HepG2 (cell line): ENCODE results near the gene B3GNT9. TPM values are rescaled to one million over a fixed set of nuclear protein-coding genes. Genes with fewer than 3 reads are reported as not detected.
A peak's percentile ranks its signal among the peaks of the same experiment; 100 is the strongest.

ENCODE experiments used
- CEBPG ChIP-seq: IDR thresholded peaks from 2 replicates; pipeline ENCODE4 v1.6.1; 2016
- CSRNP1 ChIP-seq: sonication (generic); formaldehyde crosslinking; IDR thresholded peaks from 2 replicates; pipeline ENCODE4 v1.8.1; 2023; ENCODE audit warnings: mild to moderate bottlenecking, missing genetic modification reagents
- EEA1 ChIP-seq: sonication (generic); formaldehyde crosslinking; IDR thresholded peaks from 2 replicates; pipeline ENCODE4 v1.5.1; 2020; ENCODE audit warnings: mild to moderate bottlenecking, missing genetic modification reagents, borderline replicate concordance
- PBX3 ChIP-seq: sonication (generic); formaldehyde crosslinking; IDR thresholded peaks from 2 replicates; pipeline ENCODE4 v1.8.1; 2023; ENCODE audit warnings: missing genetic modification reagents, inconsistent platforms, borderline replicate concordance
- PCBP2 ChIP-seq: fragments of 200-400 bp; formaldehyde crosslinking; optimal IDR thresholded peaks from 2 replicates; pipeline ENCODE3; 2018; ENCODE audit warnings: low read length, low read depth; ENCODE audit not compliant: poor library complexity, severe bottlenecking
- PRMT3 ChIP-seq: sonication (generic); formaldehyde crosslinking; IDR thresholded peaks from 2 replicates; pipeline ENCODE4 v1.8.1; 2022; ENCODE audit warnings: low read depth, mild to moderate bottlenecking, moderate library complexity, missing genetic modification reagents, borderline replicate concordance
- SATB2 ChIP-seq: sonication (generic); formaldehyde crosslinking; IDR thresholded peaks from 2 replicates; pipeline ENCODE4 v1.5.0; 2020; ENCODE audit warnings: missing genetic modification reagents
- SP5 ChIP-seq: IDR thresholded peaks from 2 replicates; pipeline ENCODE4 v1.6.1; 2016; ENCODE audit warnings: low read depth, borderline replicate concordance
- ZBTB7B ChIP-seq: sonication (generic); formaldehyde crosslinking; IDR thresholded peaks from 2 replicates; pipeline ENCODE4 v1.4.0; 2020; ENCODE audit warnings: missing genetic modification reagents
- ZFP37 ChIP-seq: sonication (generic); formaldehyde crosslinking; IDR thresholded peaks from 2 replicates; pipeline ENCODE4 v1.4.0; 2020; ENCODE audit warnings: missing genetic modification reagents, borderline replicate concordance
- ZMYM2 ChIP-seq: sonication (generic); formaldehyde crosslinking; IDR thresholded peaks from 2 replicates; pipeline ENCODE4 v1.8.0; 2022; ENCODE audit warnings: mild to moderate bottlenecking, missing genetic modification reagents
- ZNF230 ChIP-seq: sonication (generic); formaldehyde crosslinking; IDR thresholded peaks from 2 replicates; pipeline ENCODE4 v1.4.0; 2020; ENCODE audit warnings: mild to moderate bottlenecking, missing genetic modification reagents
- ZNF597 ChIP-seq: sonication (generic); formaldehyde crosslinking; IDR thresholded peaks from 2 replicates; pipeline ENCODE4 v1.5.0; 2020; ENCODE audit warnings: missing genetic modification reagents
- ZNF713 ChIP-seq: sonication (generic); formaldehyde crosslinking; IDR thresholded peaks from 2 replicates; pipeline ENCODE4 v1.4.0; 2020; ENCODE audit warnings: mild to moderate bottlenecking, missing genetic modification reagents
- polyA plus RNA-seq, 8 experiments: library from polyadenylated mRNA; depleted of rRNA in 3 of 8; stranded (reverse) in 7 of 8; unstranded in 1 of 8; fragments of >200 nt; fragmentation: Illumina TruSeq in 4 of 8; extraction: Trizol in 4 of 8; gene quantifications; 2 replicates each; pipeline versions ENCODE4 v1.2.1 to v1.2.3, GENCODE V29; 2011 to 2016; ENCODE audit warnings: low read depth in 4 of 8, missing spikeins in 1 of 8, mixed read lengths in 1 of 8; ENCODE audit not compliant: insufficient read depth in 1 of 8
- total RNA-seq, 5 experiments: library from RNA; depleted of rRNA; stranded (reverse); fragments of >200 nt; fragmentation: Illumina TruSeq; extraction: Trizol; gene quantifications; 2 replicates each; pipeline ENCODE4 v1.2.3, GENCODE V29; 2016; ENCODE audit warnings: low read depth in 1 of 5
- TF ChIP-seq, protein P1 (sequence below): sonication (generic); formaldehyde crosslinking; IDR thresholded peaks from 2 replicates; pipeline ENCODE4 v1.5.0; 2020; ENCODE audit warnings: mild to moderate bottlenecking, missing genetic modification reagents, moderate library complexity
- TF ChIP-seq, protein P2 (sequence below): sonication (generic); formaldehyde crosslinking; IDR thresholded peaks from 2 replicates; pipeline ENCODE4 v1.5.1; 2020; ENCODE audit warnings: mild to moderate bottlenecking, missing genetic modification reagents, moderate library complexity
- TF ChIP-seq, protein P3 (sequence below): sonication (generic); formaldehyde crosslinking; IDR thresholded peaks from 2 replicates; pipeline ENCODE4 v1.8.0; 2022; ENCODE audit warnings: missing genetic modification reagents, low read depth, mild to moderate bottlenecking, borderline replicate concordance
- TF ChIP-seq, protein P4 (sequence below): IDR thresholded peaks from 2 replicates; pipeline ENCODE4 v1.6.1; 2016; ENCODE audit warnings: mild to moderate bottlenecking, missing biosample characterization, missing genetic modification reagents

B3GNT9 gene
- total and polyA plus RNA-seq, 2 of the 13 experiments (the other 11 are each of a cell fraction or from before 2014, with no cell fraction given), result 1.5 to 3.1 TPM

DNA sequence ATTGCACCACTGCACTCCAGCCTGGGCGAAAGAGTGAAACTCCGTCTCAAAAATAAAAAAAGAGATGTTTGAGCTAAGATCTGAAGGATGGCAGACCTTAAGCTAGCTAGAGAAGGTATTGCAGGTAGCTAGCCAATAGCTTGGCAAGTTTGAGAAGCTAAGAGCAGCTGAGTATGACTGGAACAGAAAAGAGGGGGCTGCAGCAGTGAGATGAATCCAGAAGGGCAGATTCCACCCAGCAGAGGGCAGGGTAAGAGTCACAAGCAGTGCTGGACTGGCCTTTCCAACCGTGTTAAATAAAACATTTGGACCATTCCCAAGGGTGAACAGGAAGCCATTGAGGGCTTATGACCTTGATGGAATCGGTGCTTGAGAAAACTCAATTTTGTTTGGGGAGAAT is 46.7 kb downstream of the B3GNT9 start (continued):
- TF ChIP-seq ZNF713 (CRISPR knock-in tag) (no peak), ZNF230 (CRISPR knock-in tag) (no peak), PBX3 (CRISPR knock-in tag) (no peak), CSRNP1 (CRISPR knock-in tag) (no peak), ZNF597 (CRISPR knock-in tag) (no peak), ZBTB7B (CRISPR knock-in tag) (no peak), CEBPG (CRISPR knock-in tag) (no peak), PRMT3 (no peak), ZFP37 (no peak), ZMYM2 (CRISPR knock-in tag) (no peak), SATB2 (no peak), EEA1 (CRISPR knock-in tag) (no peak), PCBP2 (no peak), SP5 (no peak)
- TF ChIP-seq, protein P1, sequence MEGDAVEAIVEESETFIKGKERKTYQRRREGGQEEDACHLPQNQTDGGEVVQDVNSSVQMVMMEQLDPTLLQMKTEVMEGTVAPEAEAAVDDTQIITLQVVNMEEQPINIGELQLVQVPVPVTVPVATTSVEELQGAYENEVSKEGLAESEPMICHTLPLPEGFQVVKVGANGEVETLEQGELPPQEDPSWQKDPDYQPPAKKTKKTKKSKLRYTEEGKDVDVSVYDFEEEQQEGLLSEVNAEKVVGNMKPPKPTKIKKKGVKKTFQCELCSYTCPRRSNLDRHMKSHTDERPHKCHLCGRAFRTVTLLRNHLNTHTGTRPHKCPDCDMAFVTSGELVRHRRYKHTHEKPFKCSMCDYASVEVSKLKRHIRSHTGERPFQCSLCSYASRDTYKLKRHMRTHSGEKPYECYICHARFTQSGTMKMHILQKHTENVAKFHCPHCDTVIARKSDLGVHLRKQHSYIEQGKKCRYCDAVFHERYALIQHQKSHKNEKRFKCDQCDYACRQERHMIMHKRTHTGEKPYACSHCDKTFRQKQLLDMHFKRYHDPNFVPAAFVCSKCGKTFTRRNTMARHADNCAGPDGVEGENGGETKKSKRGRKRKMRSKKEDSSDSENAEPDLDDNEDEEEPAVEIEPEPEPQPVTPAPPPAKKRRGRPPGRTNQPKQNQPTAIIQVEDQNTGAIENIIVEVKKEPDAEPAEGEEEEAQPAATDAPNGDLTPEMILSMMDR (CRISPR knock-in tag), result peak; percentile 85
- TF ChIP-seq, protein P2, sequence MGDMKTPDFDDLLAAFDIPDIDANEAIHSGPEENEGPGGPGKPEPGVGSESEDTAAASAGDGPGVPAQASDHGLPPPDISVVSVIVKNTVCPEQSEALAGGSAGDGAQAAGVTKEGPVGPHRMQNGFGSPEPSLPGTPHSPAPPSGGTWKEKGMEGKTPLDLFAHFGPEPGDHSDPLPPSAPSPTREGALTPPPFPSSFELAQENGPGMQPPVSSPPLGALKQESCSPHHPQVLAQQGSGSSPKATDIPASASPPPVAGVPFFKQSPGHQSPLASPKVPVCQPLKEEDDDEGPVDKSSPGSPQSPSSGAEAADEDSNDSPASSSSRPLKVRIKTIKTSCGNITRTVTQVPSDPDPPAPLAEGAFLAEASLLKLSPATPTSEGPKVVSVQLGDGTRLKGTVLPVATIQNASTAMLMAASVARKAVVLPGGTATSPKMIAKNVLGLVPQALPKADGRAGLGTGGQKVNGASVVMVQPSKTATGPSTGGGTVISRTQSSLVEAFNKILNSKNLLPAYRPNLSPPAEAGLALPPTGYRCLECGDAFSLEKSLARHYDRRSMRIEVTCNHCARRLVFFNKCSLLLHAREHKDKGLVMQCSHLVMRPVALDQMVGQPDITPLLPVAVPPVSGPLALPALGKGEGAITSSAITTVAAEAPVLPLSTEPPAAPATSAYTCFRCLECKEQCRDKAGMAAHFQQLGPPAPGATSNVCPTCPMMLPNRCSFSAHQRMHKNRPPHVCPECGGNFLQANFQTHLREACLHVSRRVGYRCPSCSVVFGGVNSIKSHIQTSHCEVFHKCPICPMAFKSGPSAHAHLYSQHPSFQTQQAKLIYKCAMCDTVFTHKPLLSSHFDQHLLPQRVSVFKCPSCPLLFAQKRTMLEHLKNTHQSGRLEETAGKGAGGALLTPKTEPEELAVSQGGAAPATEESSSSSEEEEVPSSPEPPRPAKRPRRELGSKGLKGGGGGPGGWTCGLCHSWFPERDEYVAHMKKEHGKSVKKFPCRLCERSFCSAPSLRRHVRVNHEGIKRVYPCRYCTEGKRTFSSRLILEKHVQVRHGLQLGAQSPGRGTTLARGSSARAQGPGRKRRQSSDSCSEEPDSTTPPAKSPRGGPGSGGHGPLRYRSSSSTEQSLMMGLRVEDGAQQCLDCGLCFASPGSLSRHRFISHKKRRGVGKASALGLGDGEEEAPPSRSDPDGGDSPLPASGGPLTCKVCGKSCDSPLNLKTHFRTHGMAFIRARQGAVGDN (CRISPR knock-in tag), result no peak; the same call in 1 of the 2 replicates
- TF ChIP-seq, protein P3, sequence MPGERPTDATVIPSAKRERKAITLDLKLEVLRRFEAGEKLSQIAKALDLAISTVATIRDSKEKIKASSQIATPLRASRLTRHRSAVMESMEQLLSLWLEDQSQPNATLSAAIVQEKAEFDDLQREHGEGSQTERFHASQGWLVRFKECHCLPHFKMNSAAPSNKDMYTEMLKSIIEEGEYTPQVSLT (CRISPR knock-in tag), result no peak
- TF ChIP-seq, protein P4, sequence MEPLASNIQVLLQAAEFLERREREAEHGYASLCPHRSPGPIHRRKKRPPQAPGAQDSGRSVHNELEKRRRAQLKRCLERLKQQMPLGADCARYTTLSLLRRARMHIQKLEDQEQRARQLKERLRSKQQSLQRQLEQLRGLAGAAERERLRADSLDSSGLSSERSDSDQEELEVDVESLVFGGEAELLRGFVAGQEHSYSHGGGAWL (CRISPR knock-in tag), result no peak
